ENCODE measurements around the gene REV3L.
"Not testable (repeated sequence)": the region's sequence is repeated elsewhere in the genome, so short reads cannot be mapped to it uniquely, and the experiment has no call there.

The REV3L gene

GRCh38 chr6:111358454-111358853, 124.6 kb downstream of the REV3L start:
- no peak for DNase-seq

- DNase-seq, result no peak
Observed at GRCh38 chr6:111357705-111358104, 125.3 kb downstream of the REV3L start.

- no peak for DNase-seq
Observed at GRCh38 chr6:111356551-111356950, 126.5 kb downstream of the REV3L start.

- no peak for DNase-seq
Observed at GRCh38 chr6:111354758-111355555, 128.1 kb downstream of the REV3L start.

- DNase-seq, result no peak
Observed at GRCh38 chr6:111353912-111354462, 129.0 kb downstream of the REV3L start.

GRCh38 chr6:111347589-111347988, 135.4 kb downstream of the REV3L start:
- no peak for DNase-seq

GRCh38 chr6:111342913-111343312, 140.1 kb downstream of the REV3L start:
- no peak for DNase-seq

GRCh38 chr6:111339294-111339693, 143.7 kb downstream of the REV3L start:
- no peak for DNase-seq

- DNase-seq, result no peak
Observed at GRCh38 chr6:111338843-111339242, 144.2 kb downstream of the REV3L start.

GRCh38 chr6:111337829-111338236, 145.2 kb downstream of the REV3L start:
- no peak for DNase-seq

GRCh38 chr6:111329882-111330633, 153.0 kb downstream of the REV3L start:
- DNase-seq, result no peak

GRCh38 chr6:111326563-111326962, 156.5 kb downstream of the REV3L start:
- no peak for DNase-seq

GRCh38 chr6:111322145-111322544, 160.9 kb downstream of the REV3L start:
- no peak for DNase-seq

- DNase-seq, result not testable (repeated sequence)
Observed at GRCh38 chr6:111307950-111308349, 175.1 kb downstream of the REV3L start.

GRCh38 chr6:111307275-111307858, 175.7 kb downstream of the REV3L start:
- DNase-seq, result no peak

GRCh38 chr6:111306104-111306888, 176.7 kb downstream of the REV3L start:
- DNase-seq, result no peak

- DNase-seq, result no peak
Observed at GRCh38 chr6:111301946-111302345, 181.1 kb downstream of the REV3L start.

- not testable (repeated sequence) for DNase-seq
Observed at GRCh38 chr6:111300938-111301800, 181.8 kb downstream of the REV3L start.

- no peak for DNase-seq
Observed at GRCh38 chr6:111297776-111298175, 185.2 kb downstream of the REV3L start.

- DNase-seq, result no peak
Observed at GRCh38 chr6:111294374-111294967, 188.5 kb downstream of the REV3L start.
